Measurements from ENCODE around the gene TMCC1.
"Not testable (repeated sequence)": the region's sequence is repeated elsewhere in the genome, so short reads cannot be mapped to it uniquely, and the experiment has no call there.

The TMCC1 gene

DNA sequence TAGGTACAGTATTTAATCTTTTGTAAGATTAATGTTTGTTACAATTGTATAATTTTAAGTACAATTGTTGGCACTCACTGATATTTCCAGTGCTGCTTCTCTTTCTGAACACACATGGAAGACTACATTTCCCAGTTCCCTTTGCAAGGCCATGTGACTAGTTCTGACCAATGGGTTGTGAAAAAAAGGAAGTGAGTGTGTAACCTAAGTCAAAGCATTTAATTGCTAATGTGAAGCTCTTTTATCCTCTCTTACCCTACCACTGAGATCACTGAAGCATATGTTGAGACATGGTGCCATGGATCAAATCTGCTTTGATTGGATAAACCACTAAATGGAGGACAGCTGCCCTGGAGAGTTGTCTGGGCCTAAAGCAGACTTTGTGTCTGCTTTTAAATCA lies 203.1 kb downstream of the TMCC1 start:
- no peak overlapping the region for H3K4me3 ChIP-seq (ENCODE audit: low read depth, low read length)

DNA sequence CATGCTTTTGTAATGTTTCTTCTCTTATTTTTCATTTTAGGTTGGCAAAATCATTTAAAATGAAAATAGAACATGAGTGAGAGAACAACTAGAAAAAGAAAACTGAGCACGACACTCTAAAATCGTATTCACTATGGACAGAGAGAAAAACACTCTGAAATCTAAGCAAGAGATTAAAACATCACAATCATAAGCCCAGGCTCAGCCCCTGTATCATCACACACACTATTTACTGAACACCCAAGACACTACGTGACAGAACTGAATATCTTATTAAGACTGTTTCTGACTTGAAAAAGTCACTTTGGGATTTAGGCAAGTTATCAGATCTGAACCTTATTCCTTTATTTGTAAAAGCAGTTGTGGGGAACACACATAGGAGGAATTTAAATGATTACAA lies 204.5 kb downstream of the TMCC1 start:
- no peak overlapping the region for H3K4me3 ChIP-seq (ENCODE audit: low read depth, low read length)

DNA sequence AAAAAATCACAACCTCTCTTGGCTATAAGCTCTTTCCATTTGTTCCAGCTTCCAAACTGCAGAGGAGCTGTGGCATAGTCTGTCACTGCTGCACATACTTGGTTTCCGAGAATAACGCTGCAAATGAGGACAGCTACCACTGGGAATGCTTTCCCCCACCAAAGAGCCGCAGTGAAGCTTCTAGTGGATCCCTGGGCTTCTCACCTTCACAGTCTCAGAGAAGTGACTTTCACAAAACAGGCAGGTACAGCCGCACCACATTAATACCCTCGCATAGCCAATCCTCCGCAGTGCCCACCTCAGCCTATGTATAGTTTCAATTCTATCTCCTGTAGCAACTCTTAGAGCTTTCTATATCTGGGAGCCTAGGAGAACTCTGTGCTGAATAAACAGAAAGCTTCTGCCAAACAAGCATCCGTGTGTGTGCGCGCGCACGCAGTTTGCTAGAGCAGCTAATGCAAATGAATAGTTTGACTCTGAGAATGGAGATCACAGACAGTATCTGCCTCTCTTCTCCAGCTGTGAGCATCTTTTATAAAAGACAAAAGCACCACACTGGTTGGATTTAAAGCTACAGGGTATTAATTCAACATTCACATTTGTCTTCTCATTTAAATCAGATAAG lies 205.1 kb downstream of the TMCC1 start:
- H3K4me3 ChIP-seq (ENCODE audit: low read depth, low read length) = peak overlapping the region; percentile 2

DNA sequence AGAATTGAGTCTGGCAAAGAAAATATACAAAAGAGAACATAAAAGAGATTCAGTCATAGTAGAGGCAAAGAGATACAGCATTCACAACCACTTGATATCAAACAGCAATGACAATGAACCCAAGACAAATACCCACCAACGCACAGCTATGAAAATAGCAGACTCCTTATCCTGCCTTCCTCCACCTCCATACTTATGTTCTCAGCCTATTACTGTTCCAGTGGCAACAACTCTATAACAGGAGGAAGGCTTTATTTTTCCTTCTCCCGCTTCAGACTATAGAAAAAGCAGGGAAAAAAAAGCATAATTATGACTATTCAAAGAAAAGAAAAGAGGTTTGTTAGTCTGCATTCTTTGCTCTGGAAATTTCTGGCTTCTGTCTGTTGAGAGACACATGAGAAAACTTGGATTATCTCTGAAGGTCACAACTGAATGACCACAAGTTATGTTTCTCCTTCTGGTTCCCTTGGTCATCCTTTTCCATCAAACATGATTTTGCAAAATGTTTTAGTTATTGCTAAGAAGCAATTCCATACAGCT lies 205.9 kb downstream of the TMCC1 start:
- H3K4me3 ChIP-seq (ENCODE audit: low read depth, low read length) = no peak overlapping the region

DNA sequence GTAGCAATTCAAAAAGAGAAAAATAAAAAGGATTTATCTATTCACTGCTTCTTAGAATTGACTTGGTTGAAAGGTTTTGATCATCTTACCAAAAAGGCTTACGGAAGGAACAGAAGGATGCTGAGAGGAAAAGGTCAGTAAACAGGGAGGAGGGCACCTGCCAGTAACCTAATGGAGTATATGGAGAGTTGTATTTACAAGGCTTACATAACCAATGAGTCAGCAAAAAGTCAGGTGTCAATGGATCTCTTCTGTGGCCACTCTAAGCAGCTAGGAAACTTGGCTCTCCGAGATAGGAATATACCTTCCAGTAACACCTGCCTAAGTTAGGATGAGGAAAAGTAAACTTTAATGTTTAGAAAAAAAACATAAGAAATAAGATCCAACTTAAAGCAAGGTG lies 206.6 kb downstream of the TMCC1 start:
- H3K4me3 ChIP-seq (ENCODE audit: low read depth, low read length) = no peak overlapping the region

DNA sequence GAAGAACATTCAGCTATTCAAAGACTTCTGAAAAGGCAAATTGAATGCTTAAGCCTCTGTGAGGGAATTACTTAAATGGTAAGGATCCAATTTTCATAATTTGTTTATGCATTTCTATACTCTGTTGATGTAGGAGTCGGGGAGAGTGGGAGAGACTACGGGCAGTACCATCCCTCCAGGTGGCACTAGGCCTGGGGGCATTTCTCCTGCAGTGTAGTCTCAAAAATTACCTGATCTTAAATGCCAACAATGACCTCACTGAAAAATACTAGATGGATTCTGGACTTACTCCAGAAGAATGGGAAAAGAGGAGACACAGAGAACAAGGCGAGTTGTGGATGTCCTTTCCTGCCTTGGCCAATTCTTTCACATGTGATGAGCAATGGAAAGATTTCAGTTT lies 209.2 kb downstream of the TMCC1 start:
- H3K4me3 ChIP-seq (ENCODE audit: low read depth, low read length) = no peak overlapping the region

DNA sequence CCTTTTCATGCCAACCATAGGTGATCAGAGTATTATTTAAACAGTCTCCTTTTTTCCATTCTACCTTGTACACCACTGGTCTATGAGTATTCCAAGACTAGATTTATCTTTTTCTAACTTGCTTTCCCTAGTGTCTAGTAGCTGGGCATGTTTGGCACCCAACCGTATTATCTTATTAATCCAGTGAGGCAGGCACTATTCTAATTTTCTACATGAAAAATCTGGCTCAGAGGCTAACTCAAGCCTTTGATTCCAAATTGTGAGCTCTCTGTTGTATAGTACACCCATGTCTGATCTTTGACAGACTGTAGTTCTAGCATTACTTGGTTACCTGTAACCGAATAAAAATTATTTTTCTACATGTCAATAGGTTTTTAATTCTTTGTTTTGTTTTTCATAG lies 210.3 kb downstream of the TMCC1 start:
- no peak overlapping the region for H3K4me3 ChIP-seq (ENCODE audit: low read depth, low read length)

DNA sequence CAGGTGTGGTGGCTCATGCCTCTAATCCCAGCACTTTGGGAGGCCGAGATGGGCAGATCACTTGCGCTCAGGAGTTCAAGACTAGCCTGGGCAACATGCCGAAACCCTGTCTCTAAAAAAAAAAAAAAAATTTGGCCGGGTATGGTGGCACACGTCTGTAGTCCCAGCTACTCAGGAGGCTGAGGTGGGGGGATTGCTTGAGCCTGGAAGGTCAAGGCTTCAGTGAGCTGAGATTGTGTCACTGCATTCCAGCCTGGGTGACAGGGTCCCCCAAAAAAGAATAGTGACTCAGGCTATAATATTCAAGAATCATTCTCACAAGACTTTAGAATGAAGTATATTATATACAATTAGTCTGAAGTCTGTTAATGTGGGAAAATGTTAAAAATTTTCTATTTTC lies 216.5 kb downstream of the TMCC1 start:
- no peak overlapping the region for H3K4me3 ChIP-seq (ENCODE audit: low read depth, low read length)

DNA sequence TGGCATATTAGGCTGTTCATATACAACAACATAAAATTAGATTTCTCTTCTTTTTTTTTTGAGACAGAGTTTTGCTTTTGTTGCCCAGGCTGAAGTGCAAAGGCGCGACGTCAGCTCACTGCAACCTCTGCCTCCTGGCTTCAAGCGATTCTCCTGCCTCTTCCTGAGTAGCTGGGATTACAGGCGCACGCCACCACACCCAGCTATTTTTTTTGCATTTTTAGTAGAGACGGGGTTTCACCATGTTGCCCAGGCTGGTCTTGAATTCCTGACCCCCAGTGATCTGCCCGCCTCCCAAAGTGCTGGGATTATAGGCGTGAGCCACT lies 218.8 kb downstream of the TMCC1 start:
- not testable (repeated sequence) for H3K4me3 ChIP-seq (ENCODE audit: low read depth, low read length)

DNA sequence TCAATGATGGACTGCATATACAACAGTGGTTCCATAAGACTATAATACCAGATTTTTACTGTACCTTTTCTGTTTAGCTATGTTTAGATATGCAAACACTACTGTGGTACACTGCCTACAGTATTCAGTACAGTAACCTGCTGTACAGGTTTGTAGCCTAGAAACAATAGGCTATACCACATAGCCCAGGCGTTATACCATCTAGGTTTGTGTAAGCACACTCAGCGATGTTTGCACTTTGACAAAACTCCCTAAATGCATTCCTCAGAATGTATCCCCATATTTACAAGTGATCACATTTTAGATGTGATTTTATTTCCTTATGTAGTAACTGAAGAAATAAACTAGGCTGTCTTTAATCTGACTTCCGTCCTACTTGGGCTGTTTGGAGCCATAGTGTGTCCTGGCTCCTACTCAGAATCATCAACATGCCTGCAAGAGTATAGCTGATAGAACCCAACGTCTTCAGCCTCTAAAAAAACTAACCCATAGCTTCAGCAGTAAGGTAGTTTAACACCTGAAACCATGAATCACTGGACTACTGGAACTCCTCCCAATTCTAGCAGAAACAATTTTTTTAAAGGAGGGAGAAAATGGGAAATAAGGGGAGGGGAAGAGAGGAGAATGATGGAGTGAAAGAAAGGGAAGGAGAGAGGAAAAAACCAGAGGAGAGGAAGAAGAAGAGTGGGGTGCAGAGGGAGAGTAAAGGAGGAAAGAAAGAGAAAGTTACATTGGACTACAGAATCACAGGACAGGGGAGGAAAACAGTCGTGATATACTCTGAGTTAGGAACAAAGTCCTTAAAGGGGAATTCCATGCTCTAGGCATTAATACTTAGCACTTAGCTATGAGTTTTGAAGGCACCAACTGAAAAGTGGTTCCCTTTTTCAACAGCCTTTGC lies 219.4 kb downstream of the TMCC1 start:
- no peak overlapping the region for H3K4me3 ChIP-seq (ENCODE audit: low read depth, low read length)

DNA sequence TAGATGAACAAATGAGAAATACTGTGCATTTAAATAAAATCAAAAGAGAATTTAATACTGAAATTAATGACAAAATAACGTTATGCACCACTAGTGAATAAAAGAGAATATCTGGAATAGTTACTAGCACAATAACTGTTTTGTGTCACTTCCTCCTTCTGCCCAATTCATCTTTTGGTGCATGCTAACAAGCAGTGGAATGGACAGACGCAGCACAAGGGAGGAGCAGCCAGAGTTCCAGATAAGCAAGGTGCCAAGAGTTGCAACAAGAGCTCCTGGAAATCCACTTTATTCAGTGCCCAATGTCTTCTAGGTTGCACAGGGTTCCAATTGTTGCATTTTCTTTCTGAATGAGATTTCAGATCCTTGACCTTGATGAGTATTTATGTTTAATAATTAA lies 220.5 kb downstream of the TMCC1 start:
- no peak overlapping the region for H3K4me3 ChIP-seq (ENCODE audit: low read depth, low read length)

DNA sequence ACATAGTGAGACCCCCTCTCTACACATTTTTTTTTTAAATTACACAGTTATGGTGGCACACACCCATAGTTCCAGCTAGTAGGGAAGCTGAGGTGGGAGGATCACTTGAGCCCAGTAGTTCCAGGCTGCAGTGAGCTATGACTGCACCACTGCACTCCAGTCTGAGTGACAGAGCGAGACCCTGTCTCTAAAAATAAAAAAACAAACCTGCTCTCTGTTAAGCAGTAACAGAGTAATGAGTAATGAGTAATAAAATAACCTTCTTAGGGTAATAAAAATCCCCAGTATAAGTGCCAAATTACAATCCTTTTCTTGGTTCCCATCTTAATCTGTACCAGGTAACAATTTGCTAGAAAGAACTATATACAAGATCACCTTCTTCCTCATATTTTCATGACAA lies 221.1 kb downstream of the TMCC1 start:
- H3K4me3 ChIP-seq (ENCODE audit: low read depth, low read length) = no peak overlapping the region

DNA sequence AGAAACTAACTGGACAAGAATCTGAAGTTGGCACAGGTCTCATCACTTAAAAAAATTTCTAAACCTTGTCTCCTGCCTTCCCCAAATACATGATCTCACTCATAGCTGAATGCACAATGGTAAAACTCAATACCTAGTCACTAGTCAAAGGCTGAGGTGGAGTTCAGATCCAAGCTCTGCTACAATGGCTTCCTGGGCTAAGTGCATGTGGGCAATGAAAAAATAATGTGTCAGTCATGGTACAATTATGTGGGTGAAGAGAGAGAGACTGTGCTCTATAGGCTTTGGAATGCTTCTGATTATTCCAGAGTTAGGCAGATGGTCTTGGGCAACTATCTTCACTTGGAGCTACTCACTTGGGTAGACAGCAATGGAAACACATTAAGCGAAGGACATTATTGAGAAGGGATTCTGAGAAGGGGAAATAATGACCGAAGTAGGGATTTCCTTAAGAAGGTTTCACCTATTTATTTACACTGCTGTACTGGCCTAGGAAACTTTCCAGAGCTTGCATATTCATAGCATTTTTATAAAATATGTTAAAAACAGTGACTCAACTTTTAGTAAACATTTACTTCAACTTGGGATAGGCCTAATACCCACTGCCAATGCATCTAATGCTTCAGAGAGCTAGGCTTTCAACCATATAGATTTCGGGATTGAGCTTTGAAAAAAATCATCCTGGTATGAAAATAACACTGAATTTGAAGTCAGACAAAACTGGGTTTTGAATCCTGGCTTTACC lies 228.3 kb downstream of the TMCC1 start:
- no peak overlapping the region for H3K4me3 ChIP-seq (ENCODE audit: low read depth, low read length)

DNA sequence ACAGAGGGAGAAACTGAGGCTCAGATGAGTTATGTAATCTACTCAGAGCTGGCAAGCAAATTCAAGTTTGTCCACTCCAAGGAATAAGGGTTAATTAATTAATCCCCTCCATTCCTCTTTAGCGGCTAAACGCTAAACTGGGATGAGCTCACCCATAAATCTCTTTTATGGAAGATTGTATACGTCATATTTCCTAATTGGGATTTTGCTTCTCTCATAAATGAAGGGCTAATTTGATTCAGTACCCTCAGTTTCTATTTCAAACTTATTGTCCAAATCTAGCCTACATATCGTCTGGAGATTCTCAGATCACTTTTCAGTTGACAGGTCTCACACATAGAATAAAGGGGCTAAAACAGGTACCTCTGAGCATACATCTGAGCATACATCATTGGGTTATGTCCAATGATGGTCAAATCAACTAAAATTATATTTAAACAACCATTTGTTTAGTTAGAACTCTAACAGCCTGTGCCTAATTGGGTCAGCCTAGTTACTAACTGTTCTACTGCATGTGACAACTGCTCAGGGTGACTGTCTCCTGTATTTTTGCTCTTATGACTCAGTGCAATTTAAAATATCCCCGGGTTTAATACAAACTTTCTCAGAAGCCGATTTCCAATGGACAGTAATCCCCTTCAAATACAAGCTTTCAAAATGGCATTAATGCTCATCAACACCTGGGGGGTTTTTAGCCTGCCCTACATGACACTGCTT lies 229.4 kb downstream of the TMCC1 start:
- H3K4me3 ChIP-seq (ENCODE audit: low read depth, low read length) = no peak overlapping the region

DNA sequence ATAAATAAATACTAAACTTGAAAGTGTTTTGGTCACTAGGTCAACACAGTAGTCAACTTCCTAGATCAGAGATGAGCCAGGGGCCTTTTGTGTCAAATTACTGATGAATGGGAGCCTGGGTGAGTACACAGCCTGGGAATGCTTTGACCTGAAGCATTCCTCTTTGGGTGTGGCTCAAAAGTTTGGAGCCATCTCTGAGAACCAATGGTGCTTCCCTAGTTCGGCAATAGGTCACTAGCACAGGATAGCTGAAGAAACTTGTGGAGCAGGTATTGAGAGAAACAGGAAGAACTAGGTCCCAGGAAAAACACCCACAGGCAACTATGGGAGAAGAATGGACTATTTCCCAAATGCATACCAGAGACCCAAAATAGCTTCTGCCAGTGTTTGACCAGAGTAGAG lies 230.5 kb downstream of the TMCC1 start:
- H3K4me3 ChIP-seq (ENCODE audit: low read depth, low read length) = no peak overlapping the region

DNA sequence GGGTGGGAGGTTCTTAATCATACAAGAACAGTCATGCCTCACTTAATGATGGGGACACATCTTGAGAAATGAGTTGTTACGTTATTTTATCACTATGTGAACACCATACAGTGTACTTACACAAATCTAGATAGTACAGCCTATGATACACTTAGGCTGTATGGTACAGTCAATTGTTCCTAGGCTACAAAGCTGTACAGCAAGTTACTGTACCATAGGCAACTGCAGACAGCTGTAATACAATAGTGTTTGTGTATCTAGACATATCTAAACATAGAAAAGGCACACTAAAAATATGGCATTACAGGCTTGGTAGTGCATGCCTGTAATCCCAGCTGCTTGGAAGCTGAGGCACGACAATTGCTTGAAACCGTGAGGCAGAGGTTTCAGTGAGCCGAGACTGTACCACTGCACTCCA lies 231.3 kb downstream of the TMCC1 start:
- H3K4me3 ChIP-seq (ENCODE audit: low read depth, low read length) = no peak overlapping the region

DNA sequence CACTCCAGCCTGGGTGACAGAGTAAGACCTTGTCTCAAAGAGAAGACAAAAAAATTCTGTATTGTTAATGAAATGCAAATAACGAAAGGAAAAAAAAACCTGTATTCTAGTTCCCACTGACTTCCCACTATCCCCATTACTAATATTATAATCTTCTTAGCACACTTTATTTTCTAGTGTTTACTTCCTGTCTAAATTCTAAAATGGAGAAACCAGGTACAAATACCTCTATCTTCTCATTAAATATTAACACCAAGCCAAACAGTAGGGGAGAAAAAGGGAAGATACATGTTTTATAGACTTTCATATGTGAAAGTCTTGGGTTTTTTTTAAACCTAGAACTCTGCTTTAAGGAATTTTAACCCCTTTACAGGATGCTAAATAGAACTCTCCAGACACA lies 231.7 kb downstream of the TMCC1 start:
- no peak overlapping the region for H3K4me3 ChIP-seq (ENCODE audit: low read depth, low read length)

DNA sequence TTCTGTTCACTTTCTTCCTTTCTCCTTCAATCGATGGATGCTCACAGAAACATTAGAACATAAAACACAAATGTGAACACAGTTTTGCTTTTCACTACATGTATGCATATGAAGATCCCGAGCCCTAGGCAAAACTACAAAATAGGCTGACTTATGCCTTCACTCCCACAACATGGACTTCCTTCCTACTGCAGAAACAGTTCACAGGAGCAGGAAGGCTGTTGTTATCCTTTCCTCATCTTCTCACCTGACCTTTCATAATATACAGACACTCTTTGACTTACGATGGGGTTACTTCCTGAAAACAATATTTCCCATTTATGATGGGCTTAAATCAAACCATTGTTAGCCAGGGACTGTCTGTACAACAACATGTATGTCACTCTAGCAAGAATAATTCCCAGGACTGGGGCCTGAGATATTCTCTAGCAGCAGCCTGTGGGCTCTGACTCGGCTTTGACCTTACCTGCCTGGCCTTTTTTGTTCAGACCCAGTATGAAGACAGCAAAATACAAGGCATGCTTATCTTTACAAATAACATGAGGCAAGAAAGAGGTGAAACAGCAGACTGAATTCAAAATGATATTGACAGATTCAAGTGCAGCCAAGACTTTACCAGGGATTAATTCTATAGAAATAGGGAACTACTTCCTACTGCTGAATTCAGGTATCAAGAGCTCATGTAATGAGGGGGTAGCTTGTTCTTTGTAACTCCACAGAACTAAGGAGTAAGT lies 235.2 kb downstream of the TMCC1 start:
- no peak overlapping the region for H3K4me3 ChIP-seq (ENCODE audit: low read depth, low read length)

DNA sequence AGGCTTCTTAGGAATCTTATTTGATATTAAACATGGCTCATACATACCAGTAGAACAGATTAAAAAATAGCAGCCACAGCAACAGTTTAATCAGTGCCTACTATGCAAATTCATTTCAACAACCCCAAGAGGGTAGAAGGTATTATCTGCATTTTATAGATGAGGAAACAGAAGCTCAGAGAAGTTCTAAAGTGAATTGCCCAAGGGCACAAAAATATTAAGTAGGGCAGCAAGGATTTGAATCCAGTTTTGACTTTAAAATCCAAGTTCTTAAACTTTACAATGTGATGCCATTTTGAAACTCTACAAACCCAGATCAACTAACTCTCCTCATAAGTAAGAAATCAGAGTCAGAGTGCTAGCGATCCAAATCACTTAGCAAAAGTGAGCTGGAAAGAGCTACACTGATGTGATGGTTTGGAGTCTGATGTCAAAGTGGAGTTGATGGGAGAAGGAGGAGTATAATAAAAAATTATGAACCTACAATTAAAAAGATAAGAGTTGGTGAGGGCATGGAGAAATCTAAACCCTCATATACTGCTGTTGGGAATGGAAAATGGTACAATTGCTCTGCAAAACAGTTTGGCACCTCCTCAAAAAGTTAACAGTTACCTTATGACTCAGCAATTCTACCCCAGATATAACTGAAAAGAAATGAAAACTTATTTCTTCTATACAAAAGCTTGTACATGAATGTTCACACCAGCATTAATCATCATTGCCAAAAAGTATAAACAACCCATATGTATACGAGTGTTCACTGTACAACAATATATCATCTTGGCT lies 236.1 kb downstream of the TMCC1 start:
- no peak overlapping the region for H3K4me3 ChIP-seq (ENCODE audit: low read depth, low read length)
